CD4-positive, alpha-beta T cell treated with Interleukin-2 at 100 ng/mL for 4 hours (primary cell): ENCODE data around the gene OSBPL1A.

Source experiments
- DNase-seq: peaks from one replicate; pipeline ENCODE4 v3.0.0-alpha.2; 2020; ENCODE audit warnings: low spot score

Gene OSBPL1A

GRCh38 chr18:24341361-24341760 lies 56.3 kb downstream of the OSBPL1A start:
- no peak for DNase-seq

- DNase-seq = no peak
These were observed 64.5 kb downstream of the OSBPL1A start for GRCh38 chr18:24333084-24333483.

- no peak for DNase-seq
These were observed 71.4 kb downstream of the OSBPL1A start for GRCh38 chr18:24326211-24326610.

- no peak for DNase-seq
These were observed 75.0 kb downstream of the OSBPL1A start for GRCh38 chr18:24322584-24323136.

GRCh38 chr18:24321071-24321470 lies 76.6 kb downstream of the OSBPL1A start:
- DNase-seq = no peak

GRCh38 chr18:24319757-24320156 lies 77.9 kb downstream of the OSBPL1A start:
- DNase-seq = no peak

GRCh38 chr18:24317370-24317769 lies 80.3 kb downstream of the OSBPL1A start:
- DNase-seq = no peak

GRCh38 chr18:24315170-24315569 lies 82.5 kb downstream of the OSBPL1A start:
- DNase-seq = no peak

- DNase-seq = no peak
These were observed 91.4 kb downstream of the OSBPL1A start for GRCh38 chr18:24306201-24306600.

GRCh38 chr18:24300703-24301102 lies 96.9 kb downstream of the OSBPL1A start:
- DNase-seq = no peak

- DNase-seq = no peak
These were observed 101.3 kb downstream of the OSBPL1A start for GRCh38 chr18:24296276-24296675.

GRCh38 chr18:24293254-24293653 lies 104.4 kb downstream of the OSBPL1A start:
- no peak for DNase-seq

GRCh38 chr18:24278591-24278990 lies 119.0 kb downstream of the OSBPL1A start:
- DNase-seq = no peak

- DNase-seq = no peak
These were observed 120.0 kb downstream of the OSBPL1A start for GRCh38 chr18:24277516-24278195.

- no peak for DNase-seq
These were observed 120.6 kb downstream of the OSBPL1A start for GRCh38 chr18:24276994-24277393.

- DNase-seq = no peak
These were observed 122.8 kb downstream of the OSBPL1A start for GRCh38 chr18:24274837-24275236.

- no peak for DNase-seq
These were observed 124.0 kb downstream of the OSBPL1A start for GRCh38 chr18:24273596-24273995.

- DNase-seq = no peak
These were observed 125.4 kb downstream of the OSBPL1A start for GRCh38 chr18:24272229-24272525.

- no peak for DNase-seq
These were observed 126.0 kb downstream of the OSBPL1A start for GRCh38 chr18:24271381-24272228.

GRCh38 chr18:24270937-24271380 lies 126.7 kb downstream of the OSBPL1A start:
- DNase-seq = no peak

- no peak for DNase-seq
These were observed 127.2 kb downstream of the OSBPL1A start for GRCh38 chr18:24270358-24270936.

GRCh38 chr18:24268784-24269550 lies 128.7 kb downstream of the OSBPL1A start:
- DNase-seq = no peak
